ENCODE measurements around the gene FAM43B.

The FAM43B gene

DNA sequence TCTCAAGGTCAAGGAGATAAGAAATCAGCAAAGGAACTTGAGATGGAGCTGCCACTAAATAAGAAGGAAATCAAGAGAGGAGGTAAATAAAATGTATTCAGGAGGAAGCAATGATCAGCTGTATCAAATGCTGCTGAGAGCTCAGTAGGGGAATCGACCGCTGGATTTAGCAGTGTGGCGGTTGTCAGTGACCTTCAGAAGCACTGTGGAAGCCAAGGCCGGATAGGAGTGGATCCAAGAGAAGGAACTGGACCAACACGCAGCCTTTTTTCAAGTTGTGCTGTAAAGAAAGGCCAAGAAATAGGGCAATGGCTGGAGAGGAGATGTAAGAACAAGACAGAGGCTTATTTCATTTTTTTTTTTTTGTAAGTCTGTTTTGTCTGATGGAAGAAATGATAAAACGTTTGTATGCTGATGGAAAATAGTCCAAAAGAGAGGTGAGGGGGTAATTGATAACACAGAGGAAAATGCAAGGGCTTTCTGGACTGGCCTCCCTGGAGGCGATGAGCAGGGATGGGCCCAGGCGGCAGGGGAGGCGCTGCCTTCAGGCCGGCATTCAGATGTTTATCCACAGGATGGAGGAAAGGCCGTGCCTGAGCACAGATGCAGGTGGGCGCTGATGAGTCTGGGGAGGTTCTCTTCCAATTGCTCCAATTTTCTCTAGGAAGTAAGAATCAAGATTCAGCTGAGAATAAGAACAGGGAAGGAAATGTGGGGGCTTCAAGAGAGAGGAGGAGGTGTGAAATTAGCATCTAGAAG lies 17.5 kb upstream of the FAM43B start:
- TF ChIP-seq CTCF (IDR thresholded peaks at IDR 0.05; ENCODE audit: low read length, missing control alignments): no peak
- H3K4me3 ChIP-seq (replicated peaks; ENCODE audit: low read depth, low read length): no peak overlapping the region
- DNase-seq (ENCODE audit: low read depth): no peak

DNA sequence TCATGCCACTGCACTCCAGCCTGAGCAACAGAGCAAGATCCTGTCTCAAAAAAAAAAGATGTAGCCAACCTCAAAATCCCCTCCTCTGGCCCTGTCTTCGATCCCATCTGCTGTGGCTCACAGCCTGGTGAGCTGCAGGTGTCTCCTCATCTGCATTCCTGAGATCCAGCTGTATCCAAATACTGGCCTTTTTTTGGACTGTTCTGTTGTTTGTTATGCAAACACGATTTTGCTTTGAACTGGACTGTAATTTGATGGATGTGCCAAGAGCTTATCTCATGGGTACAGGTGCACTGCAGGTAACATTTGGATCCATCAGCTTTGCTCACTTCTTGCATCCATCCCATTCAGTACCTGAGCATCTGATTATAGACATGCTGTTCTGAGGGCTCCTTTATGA lies 14.1 kb upstream of the FAM43B start:
- DNase-seq (ENCODE audit: low read depth): no peak
- no peak overlapping the region for H3K4me3 ChIP-seq (replicated peaks; ENCODE audit: low read depth, low read length)
- TF ChIP-seq CTCF (IDR thresholded peaks at IDR 0.05; ENCODE audit: low read length, missing control alignments): no peak

GRCh38 chr1:20538760-20539551 lies 13.4 kb upstream of the FAM43B start:
- no peak overlapping the region for H3K4me3 ChIP-seq (replicated peaks; ENCODE audit: low read depth, low read length)
- DNase-seq (ENCODE audit: low read depth): no peak
- no peak for TF ChIP-seq CTCF (IDR thresholded peaks at IDR 0.05; ENCODE audit: low read length, missing control alignments)

DNA sequence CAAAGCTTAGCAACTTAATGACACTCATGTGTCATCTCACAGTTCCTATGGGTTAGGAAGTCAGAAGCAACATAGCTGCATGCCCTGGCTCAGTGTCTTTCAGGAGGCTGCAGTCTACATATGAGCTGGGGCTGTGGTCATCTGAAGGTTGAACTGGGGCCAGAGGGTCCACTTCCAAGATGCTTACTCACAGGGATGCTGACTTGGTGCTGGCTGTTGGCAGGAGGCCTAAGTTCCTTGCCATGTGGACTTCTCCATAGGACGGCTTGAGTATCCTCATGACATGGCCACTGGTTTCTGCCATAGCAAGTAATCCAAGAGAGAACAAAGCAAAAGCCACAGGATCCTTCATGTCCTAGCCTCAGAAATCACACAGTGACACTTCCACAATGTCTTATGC lies 12.1 kb upstream of the FAM43B start:
- H3K4me3 ChIP-seq (replicated peaks; ENCODE audit: low read depth, low read length): no peak overlapping the region
- no peak for TF ChIP-seq CTCF (IDR thresholded peaks at IDR 0.05; ENCODE audit: low read length, missing control alignments)
- no peak for DNase-seq (ENCODE audit: low read depth)

GRCh38 chr1:20546637-20547036 lies 5.7 kb upstream of the FAM43B start:
- no peak overlapping the region for H3K4me3 ChIP-seq (replicated peaks; ENCODE audit: low read depth, low read length)
- DNase-seq (ENCODE audit: low read depth): no peak
- TF ChIP-seq CTCF (IDR thresholded peaks at IDR 0.05; ENCODE audit: low read length, missing control alignments): no peak

- no peak for DNase-seq (ENCODE audit: low read depth)
- no peak for TF ChIP-seq CTCF (IDR thresholded peaks at IDR 0.05; ENCODE audit: low read length, missing control alignments)
- H3K4me3 ChIP-seq (replicated peaks; ENCODE audit: low read depth, low read length): no peak overlapping the region
These were observed 1.2 kb upstream of the FAM43B start for GRCh38 chr1:20551161-20551560.
